ENCODE measurements around the gene ITGBL1.

The ITGBL1 gene

DNA sequence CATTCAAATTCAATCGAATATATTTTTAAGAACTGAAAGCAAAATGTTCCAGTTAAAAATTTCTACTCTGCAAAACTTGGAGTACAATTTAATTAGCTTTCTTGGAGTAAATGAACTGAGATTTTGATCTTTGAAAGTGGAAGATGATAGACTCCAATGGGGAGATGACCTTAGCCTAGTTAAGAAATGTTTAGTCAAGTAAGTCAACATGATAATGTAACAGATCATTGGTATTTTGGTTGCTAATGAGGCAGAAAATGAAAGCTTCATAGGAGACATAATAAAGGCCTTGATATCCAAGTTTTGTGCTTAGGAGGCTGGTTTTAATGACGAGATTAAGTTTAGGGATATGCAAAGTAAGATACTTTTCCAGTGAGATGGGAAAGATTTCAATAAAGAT lies 181.7 kb downstream of the ITGBL1 start:
- DNase-seq = no peak

DNA sequence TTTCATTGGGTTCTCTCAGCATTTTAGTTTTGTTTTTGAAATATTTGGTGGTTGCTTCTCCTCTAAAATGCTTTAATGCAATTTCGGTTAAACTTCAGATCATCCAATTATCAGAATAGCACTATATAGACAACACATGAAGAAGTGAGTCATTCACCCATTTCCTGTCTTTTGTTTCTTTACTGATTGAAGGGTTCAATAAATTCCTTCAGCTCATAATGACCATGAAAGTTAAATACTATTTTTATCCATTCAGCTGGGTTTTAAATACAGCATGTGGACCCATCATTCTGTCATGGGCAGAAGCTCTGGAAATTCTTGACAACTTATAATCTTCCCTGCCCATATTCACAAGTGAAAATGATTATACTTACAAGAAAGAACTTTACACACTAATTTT lies 187.2 kb downstream of the ITGBL1 start:
- no peak for DNase-seq

DNA sequence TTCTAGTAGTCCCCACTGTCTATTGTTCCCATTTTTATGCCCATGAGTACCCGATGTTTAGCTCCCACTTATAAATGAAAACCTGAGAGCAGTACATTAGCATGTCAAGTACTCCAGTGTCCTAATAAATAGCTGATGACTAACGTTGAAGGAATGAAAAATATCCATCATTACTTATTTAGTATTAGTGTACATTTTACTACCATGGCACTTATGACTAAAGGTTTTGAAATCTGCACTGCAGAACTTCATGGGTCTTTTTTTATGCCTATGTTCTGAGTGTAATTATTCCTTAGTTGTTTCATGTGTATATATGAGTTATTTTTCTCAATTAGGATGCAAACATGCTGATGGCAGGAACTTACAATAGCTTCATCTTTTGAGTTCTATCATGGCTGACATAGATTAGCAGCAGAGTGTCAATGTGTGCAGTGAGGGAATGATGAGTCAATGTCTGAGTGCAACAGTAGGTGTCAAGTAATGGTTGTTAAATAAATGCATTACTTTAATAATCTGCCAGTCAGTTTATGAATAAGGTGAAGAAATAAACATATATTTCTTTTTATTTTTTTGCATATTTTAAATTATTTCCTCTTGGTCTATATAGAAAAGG lies 188.4 kb downstream of the ITGBL1 start:
- DNase-seq = peak in 1 of 3 experiments; percentile 57

DNA sequence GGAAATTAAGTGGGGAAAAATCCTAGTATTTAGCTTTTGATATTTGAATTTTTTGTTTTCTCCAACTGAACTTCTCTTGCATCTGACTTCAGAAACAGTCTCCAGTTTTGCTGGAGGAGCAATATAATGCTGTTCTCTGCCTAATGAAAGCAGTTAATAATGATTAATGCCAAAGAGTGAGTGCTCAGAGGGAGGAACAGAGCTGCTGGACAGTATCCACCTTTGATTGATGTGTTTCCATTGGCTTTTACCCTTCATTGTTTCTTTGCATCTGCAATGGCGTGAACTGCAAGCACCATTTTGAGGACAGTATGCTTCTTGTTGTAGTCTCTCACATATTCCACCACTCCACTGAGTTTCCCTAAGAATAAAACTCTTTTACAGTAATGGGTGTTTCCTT lies 193.4 kb downstream of the ITGBL1 start:
- DNase-seq = no peak

DNA sequence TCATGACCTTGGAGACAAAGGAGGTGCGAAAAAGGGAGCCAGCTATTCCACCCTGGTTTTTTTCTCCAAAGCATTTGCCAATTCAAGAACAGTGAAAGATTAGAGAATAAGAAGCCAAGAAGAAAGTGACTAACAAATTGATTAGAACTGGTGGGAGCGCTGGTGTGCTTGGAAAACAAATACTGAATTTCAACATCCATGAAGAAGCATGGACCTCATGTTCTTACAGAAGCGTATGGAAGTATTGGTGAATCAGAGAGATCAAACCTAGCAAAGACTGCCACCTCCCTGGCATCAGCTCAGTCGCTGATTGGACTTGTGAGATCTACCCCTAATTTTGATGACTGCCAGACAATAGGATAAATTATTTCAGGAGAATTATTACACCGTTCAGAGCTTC lies 195.3 kb downstream of the ITGBL1 start:
- DNase-seq = no peak

DNA sequence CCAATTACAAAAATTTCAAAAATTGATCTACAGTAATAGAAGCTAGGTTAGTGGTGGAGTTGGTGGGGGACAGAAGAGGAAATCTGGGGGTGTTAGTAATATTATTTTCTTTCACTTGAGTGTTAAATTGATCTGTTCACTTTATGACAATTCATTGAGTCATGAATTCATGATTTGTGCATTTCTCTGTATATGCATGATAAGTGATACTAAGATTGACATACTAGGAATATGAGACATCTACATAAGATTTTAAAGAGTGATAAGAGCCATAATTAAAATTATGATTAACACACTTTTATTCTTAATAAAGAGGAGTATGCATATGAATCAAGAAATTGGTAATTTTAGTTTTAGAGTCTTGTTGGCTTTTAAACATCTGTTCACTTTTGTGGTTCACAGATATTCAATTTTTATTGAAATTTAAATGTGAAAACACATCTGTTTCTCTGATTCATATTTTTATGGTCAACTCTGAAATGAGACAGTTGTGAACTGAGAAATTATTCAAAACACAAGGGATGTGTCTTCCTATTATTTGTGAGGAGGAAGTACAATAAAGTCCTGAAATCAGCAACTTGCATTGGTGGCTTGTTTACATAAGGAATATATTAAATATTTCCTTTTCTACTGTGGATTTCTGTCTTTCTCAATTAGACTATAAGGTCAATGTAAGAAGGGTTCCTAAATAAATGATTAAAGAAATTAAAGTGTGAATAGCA lies 196.5 kb downstream of the ITGBL1 start:
- DNase-seq = no peak

DNA sequence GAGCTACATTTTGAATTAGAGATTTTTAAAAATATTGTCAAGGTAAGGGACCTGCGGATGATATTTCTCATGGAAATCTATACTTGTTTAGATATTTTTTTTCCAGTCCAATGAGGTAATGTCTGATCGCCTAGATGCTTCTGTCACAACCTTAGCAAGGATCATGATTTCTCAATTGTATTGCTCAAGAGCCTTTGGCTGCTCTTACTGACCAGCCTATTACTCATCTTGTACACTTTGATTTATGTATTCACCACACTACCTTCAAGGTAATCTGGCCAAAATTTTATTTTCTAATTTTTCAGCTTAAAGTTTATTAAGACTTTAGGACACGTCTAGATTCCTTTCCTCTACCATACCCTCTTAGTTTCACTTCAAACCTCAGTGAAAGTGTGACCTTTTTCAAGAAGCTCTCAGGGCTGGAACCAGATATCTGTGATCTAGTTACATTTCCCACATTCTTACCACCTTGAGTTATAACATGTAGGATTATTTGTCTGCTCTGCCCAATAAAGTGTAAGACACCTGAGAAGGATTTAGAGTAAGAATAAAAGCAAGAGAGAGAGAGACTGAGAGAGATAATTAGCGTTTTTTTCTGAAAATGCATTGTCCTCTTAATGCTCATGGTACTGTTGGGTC lies 197.1 kb downstream of the ITGBL1 start:
- no peak for DNase-seq

DNA sequence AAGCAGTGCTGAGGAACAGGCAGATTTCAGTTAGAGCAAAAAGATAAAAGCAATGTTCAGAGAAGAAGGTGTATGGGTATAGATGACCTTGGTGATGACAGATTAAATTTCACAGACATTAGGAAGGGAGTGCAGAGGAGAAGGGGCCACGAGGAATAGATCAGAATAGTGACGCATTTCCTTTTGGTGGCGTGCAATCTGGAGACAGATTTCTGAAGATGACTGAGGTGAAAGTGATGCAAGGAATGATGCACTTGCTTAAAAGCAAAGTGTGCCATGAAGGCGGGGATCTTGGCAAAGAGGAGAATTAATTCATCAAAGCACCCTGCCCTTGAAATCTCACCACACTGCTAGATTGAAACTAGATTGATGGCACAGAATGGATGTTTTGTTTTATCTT lies 202.4 kb downstream of the ITGBL1 start:
- no peak for DNase-seq

DNA sequence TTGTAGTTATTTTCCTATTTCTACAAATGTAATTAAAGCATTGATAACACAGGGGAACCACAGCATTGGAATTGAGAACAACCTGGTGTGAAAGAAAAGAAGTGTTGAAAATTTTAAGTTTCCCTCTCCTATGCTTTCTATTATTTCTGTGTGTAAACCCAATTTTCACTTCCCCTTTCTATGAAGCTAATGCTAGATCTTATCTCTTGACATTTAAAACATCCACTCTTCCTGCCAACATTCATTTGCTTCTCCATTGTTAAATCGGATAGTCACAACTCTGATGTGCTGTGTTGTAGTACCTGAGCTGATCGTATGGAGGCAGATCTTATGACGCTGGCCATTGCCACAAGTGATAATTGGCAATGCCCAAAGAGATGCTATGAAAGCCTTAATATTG lies 203.0 kb downstream of the ITGBL1 start:
- no peak for DNase-seq

DNA sequence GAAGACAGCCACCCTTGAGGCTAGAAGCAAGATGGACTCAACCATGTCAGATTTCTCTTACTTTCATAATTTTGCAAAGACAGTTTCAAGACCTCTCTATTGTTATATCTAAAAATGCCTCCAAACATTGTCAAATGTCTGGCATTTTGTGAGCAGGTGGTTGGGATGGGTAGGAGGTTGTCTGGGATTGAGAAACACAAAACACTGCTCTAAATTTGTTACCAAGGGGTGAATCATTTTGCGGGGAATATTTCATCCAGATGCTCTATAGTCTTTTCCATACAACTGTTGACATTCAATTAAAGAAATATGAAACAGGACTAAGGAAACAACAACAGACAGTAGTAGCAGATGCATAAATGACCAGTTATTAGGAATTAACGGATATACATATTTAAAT lies 208.2 kb downstream of the ITGBL1 start:
- DNase-seq = no peak

DNA sequence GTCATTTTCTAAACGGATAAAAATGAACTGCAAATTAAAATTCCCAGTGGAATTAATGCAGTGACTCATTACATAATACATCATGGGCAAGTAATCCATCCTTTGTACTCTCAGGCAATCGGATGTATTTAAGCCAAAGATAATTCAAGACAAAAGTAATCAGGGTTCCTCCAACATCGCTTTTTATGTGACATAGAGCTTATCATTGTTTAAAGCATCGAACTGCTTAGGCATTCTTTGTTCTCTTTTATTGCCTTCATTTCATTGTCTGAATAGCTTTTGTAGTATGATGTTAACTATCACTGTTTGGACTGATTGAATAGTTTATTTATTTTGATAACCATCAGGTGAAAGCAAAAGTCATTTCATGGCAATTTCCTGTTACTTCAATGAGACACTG lies 209.4 kb downstream of the ITGBL1 start:
- DNase-seq = peak in 1 of 3 experiments; percentile 30

DNA sequence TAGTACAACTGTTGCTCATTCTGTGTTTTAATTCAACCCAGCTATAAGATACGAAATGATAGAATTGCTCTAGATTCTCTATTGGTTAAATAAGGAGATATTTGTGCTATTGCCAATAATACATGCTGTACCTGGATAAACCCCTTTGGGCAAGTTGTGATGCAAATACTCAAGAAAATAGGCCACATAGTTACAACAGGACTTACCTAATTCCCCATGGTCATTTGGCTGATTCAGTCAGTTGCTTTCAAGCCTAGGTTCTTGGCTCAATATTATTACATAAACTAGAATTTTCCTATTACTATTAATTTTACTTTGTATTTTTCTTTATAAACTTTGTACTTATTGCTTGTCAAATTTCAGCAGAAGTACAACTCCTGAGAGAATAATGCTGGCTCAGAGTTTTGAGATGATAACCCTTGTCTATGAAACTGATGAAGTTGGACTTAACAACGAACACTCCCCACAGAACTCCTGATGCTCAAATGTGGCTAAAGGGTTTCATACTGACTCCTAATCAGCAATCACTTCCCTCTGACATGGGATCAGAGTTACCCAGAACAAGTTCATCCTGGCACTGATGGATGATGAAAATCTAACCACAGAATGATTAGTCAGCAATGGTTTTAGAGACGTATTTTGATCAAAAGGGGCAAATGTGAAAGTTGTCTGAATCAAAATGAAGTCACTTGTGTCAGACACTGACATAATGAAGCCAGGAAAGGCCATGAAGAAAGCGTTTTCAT lies 221.1 kb downstream of the ITGBL1 start:
- DNase-seq = no peak

DNA sequence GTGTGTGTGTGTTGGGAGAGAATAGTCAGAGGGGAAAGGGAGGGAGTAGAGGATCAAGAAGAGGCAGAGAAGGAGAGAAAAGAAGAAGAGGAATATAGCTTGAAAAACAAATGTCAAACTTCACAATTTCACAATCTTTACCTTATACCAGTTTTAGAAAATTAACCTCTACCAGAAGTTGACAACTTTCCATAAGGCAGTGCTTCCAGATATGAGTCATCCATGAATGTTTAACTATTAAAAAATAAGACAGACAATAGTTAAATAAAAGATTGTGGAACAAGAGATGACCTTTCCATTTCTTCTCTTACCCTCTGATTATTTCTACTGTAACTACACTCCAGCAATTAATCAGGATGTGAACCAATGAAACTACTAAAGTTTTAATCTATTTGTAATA lies 229.4 kb downstream of the ITGBL1 start:
- no peak for DNase-seq

DNA sequence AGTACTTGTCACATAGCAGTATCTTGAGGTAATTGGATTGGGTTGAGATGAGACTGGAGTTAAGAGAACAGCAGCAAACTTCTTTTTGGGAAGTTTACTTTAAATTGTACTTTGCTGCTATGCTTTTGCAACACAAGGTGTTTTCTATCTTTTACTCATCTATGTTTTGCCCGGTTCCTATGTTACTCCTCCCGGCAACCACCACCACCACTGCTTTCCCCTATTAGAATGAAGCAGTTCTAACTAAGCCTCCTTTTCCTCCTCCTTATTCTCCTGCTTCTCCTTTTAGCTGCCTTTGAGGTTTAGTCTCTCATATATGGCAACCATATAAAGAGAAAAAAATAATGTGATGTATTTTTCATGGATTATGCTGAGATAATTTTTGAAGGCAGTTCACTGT lies 233.5 kb downstream of the ITGBL1 start:
- no peak for DNase-seq

DNA sequence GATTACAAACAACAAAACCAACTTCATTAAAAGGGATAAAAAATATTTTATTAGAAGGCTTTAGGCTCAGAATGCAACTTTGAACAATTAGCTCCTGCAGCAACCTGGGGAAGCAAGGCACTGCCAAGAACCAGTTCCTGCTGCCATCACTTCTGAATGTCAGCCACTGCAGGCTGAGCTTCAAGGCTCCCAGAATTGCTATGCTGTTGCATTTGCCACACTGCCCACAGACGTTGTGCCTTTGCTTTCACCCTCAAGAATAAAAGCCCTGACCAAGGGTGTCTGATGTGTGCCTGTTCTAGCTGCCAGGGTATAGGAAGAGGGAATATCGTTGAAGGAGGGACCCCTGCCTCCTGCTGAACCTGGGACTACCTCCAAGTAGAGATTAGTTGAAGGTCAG lies 238.4 kb downstream of the ITGBL1 start:
- DNase-seq = peak in 1 of 3 experiments; percentile 35

DNA sequence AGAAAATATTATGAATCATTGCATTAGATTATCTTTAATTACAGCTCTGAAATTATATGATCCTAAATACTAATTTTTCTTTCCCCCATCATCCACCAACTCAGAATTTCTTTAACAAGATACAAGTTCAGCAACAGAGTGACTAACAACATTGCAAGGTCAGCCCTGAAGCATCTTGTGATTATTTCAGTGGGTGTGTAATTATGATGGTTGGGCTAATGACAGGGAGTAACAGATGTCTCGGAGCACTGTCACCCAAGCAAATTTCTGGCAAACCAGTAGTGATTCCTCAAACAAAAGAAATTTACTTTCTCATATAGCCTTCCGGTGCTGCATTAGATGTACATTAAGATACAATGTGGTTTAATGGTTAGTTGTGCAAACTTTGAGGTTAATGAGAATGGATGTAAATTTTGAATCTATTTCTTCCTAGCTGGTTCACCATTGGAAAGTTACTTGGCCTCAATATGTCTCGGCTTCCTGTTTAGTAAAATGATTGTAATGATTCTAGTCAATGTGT lies 238.9 kb downstream of the ITGBL1 start:
- DNase-seq = peak in 2 of 3 experiments; percentile 41 to 68

DNA sequence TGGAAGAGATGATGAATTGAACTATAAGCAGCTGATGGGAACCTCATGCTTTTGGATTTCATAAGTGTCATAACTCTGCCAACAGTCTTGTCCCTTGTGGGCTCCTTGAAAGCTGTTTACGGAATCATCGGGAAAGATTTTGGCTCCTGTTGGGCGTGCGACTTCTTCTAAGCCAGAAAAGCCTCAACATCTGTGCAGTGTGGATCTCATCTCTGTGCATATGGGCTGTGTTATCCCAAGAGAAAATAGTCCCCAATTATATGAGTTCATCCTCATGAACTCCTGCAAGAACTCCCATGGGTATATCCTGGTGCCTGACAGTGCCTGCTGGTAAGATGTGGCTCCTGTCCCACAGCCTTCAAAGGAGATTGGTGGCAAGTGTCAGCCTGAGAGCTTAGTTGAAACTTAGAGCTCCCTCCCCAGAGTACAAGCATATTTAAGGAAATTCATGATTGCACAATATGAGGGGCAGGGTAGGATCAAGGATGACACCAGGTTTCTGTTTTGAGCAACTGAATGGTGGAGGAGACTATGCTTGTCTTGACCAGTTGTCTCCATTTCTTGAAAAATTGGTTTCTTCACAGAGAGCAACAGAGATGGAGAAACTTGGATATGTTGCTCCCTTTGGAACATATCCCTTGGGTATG lies 243.5 kb downstream of the ITGBL1 start:
- no peak for DNase-seq

DNA sequence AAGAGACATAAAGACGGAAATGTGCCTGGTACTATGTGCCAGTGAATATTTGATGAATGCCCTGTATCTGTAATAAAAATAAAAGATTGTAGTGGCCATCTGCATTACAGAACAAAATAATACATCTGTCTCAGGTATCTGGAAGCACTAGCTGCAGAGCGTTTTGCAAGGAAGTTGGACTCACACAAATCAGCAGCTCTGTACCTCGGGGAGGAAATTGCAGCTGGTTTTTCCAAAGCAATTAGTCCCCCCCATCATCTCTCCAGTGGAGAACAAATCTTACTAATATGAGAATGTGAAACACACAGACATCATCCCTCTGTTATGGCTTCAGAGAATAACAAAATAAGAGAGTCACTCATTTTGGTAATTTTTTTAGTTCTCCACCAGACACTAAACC lies 245.3 kb downstream of the ITGBL1 start:
- DNase-seq = peak in 1 of 3 experiments; percentile 62

DNA sequence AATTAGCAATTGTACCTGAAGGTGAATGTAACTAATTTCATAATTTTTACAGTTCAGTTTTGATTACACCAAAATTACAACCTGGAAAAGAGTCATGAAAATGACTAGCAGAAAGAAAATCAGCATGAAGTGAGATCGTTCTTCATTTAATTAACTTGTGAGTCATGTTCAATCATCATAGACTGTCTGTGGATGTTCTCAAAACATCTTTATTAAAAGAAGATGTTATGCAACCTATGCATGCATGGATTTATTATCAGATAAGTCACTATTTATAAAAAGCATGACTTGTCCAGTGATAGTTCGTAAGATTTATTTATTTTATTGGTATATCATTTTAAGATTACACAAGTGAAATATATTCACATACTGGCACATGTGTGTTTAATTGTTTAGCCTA lies 245.9 kb downstream of the ITGBL1 start:
- no peak for DNase-seq

DNA sequence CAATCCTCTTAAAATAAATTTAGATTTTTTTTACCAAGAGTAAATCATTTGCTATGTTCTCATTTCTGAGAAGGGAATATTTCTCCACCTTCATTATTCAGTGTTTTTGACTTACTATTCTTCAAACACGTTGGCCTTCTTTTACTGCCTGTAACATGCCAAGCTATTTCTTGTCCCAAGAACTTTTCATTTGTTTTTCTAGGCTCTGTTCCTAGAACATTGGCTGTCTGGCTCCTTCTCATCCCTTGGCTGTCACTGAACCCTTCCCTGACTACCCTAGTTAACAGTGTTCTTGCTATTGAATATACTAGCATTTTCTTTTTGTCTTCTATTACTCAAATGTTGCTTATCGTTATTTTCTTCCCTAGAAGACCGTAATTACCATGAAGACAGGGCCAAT lies 248.1 kb downstream of the ITGBL1 start:
- DNase-seq = no peak

DNA sequence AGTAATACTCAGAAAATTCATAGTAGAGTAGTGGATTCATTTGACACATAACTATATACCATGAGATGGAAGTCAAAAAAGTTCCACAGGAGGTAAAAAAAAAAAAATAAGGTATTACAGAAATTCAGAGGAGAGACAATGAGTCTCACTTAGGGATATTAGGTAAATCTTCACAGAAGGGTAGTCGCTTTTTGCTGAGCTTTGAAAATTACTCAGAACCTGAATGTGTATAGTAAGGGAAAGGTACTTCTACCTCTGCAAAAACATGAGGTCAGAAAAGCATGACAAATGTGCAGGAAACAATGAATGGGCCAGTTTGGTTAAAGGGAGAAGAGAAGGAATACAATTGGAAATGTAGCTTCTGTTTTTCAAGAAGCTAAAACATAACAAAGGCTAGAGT lies 250.6 kb downstream of the ITGBL1 start:
- no peak for DNase-seq

DNA sequence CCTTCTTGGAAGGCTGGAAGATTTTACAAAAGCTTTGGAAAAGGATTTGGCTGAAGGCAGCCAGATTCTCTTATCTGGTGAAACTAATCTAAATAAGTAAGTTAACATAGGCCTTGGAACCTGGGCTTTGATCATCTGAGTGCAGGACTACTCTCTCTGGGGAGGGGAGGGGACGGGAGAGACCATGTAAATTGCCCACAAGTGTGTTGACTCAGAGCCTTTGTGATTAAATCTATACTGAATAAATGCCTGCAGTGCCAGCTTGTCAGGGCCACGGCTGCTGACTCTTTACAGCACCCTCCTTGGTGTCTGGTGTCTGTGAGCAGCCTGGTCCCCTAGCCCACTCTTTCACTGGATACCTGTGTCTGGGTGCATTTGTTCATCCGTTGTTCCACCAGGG lies 251.4 kb downstream of the ITGBL1 start:
- no peak for DNase-seq

DNA sequence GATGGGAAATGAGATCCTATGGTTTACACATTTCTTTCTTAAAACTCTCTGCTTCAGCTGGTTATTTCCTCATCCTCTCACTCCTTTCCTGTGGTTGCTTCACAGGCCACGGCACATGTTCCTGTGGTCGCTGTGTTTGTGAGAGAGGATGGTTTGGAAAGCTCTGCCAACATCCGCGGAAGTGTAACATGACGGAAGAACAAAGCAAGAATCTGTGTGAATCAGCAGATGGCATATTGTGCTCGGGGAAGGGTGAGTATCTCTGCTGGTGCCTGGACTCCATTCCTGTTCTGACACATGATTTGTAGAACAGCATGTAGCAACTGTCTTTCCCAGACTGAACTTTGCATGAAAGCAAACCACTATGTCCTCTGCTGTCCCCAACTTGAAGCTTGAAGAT lies 254.2 kb downstream of the ITGBL1 start:
- DNase-seq = no peak
